T-cell (primary cell): ENCODE data around the gene STXBP3. TPM values are rescaled to one million over a fixed set of nuclear protein-coding genes. Genes with fewer than 3 reads are reported as not detected.
"Not testable (repeated sequence)": the region's sequence is repeated elsewhere in the genome, so short reads cannot be mapped to it uniquely, and the experiment has no call there.

Experiments used
- ATAC-seq, 4 experiments: fragments of 200-7000 bp in 3 of 4; fragments of 150-1000 bp in 1 of 4; cut with Tn5 transposase; replicated peaks in 1 of 4; 1 replicate in 3 of 4; 2 replicates in 1 of 4; pipeline ENCODE4 v1.10.0; 2021; ENCODE audit warnings: moderate library complexity in 3 of 4, mild to moderate bottlenecking in 2 of 4, moderate number of reproducible peaks in 1 of 4
- CTCF ChIA-PET, 2 donors: fragments of 300-600 bp; sonication (Branson Sonifier 250); formaldehyde crosslinking; loops; one replicate each; lab custom pipeline; 2022; ENCODE audit warnings: antibody characterized with exemption in 2 of 2; lab: Charles Lee
- POLR2A ChIA-PET, 2 donors: fragments of 300-600 bp; sonication (Branson Sonifier 250); formaldehyde crosslinking; loops; one replicate each; lab custom pipeline; 2022; ENCODE audit warnings: antibody characterized with exemption in 2 of 2; lab: Charles Lee
- DNase-seq, 35 experiments: peaks; one replicate each; pipeline versions ENCODE4 v3.0.0 to v3.0.0-alpha.2; 2013 to 2023
- H3K27ac ChIP-seq: one replicate; pipeline ENCODE4 v1.5.1; 2013; ENCODE audit warnings: low read length
- H3K27me3 ChIP-seq, 2 experiments: replicated peaks in 1 of 2; 1 replicate in 1 of 2; 2 replicates in 1 of 2; pipeline versions ENCODE4 v1.6.1 to v1.7.0; 2013; ENCODE audit warnings: low read length in 1 of 2, mixed read lengths in 1 of 2; ENCODE audit not compliant: control insufficient read depth in 2 of 2, insufficient read depth in 2 of 2; ENCODE audit errors: extremely low read depth in 1 of 2
- H3K36me3 ChIP-seq, 2 donors: 1 replicate in 1 of 2; 2 replicates in 1 of 2; pipeline versions ENCODE4 v1.6.1 to v1.7.0; 2013; ENCODE audit warnings: low read length in 1 of 2; ENCODE audit not compliant: control insufficient read depth in 2 of 2, insufficient read depth in 1 of 2; ENCODE audit errors: extremely low read depth in 1 of 2
- H3K4me1 ChIP-seq, 2 experiments: 1 replicate in 1 of 2; 2 replicates in 1 of 2; pipeline versions ENCODE4 v1.6.1 to v1.7.0; 2013; ENCODE audit warnings: low read length in 2 of 2, mixed read lengths in 1 of 2; ENCODE audit not compliant: insufficient read depth in 2 of 2, control insufficient read depth in 1 of 2; ENCODE audit errors: extremely low read depth in 1 of 2
- H3K4me3 ChIP-seq, 2 donors: 1 replicate in 1 of 2; 2 replicates in 1 of 2; pipeline versions ENCODE4 v1.5.1 to v1.7.0; 2013; ENCODE audit warnings: mild to moderate bottlenecking in 2 of 2, low read length in 1 of 2, moderate library complexity in 1 of 2; ENCODE audit not compliant: control insufficient read depth in 1 of 2; ENCODE audit errors: extremely low read depth in 1 of 2
- H3K9me3 ChIP-seq: 2 replicates; pipeline ENCODE4 v1.7.0; 2013
- H3K27ac Mint-ChIP-seq, 2 donors: one replicate each; pipeline ENCODE4 v1.8.0; 2020 to 2021; ENCODE audit warnings: mild to moderate bottlenecking in 2 of 2, mixed read lengths in 2 of 2
- H3K27me3 Mint-ChIP-seq, 2 donors: one replicate each; pipeline ENCODE4 v1.8.0; 2021 to 2022; ENCODE audit warnings: mixed read lengths in 2 of 2
- H3K36me3 Mint-ChIP-seq: one replicate; pipeline ENCODE4 v1.8.0; 2021; ENCODE audit warnings: mixed read lengths
- H3K4me1 Mint-ChIP-seq, 3 donors: one replicate each; pipeline ENCODE4 v1.8.0; 2020 to 2022; ENCODE audit warnings: mixed read lengths in 3 of 3, mild to moderate bottlenecking in 1 of 3
- H3K4me3 Mint-ChIP-seq, 3 donors: one replicate each; pipeline ENCODE4 v1.8.0; 2020 to 2022; ENCODE audit warnings: mild to moderate bottlenecking in 3 of 3, mixed read lengths in 3 of 3, moderate library complexity in 3 of 3
- H3K9me3 Mint-ChIP-seq, 3 donors: one replicate each; pipeline ENCODE4 v1.8.0; 2020 to 2022; ENCODE audit warnings: mixed read lengths in 3 of 3
- WGBS: methylation state at CpG from one replicate; pipeline ENCODE4 v1.1.5; 2013; ENCODE audit warnings: missing lambda C conversion rate; ENCODE audit not compliant: insufficient coverage; 5-methylcytosine and 5-hydroxymethylcytosine counted together
- total RNA-seq, 35 experiments: library from RNA in 6 of 35; stranded (reverse) in 6 of 35; fragments of 120-200 nt in 1 of 35; gene quantifications; one replicate each; pipeline versions ENCODE4 v1.2.1 to v1.2.4 and lab custom pipeline; 2013 to 2026

The STXBP3 gene, protein sequence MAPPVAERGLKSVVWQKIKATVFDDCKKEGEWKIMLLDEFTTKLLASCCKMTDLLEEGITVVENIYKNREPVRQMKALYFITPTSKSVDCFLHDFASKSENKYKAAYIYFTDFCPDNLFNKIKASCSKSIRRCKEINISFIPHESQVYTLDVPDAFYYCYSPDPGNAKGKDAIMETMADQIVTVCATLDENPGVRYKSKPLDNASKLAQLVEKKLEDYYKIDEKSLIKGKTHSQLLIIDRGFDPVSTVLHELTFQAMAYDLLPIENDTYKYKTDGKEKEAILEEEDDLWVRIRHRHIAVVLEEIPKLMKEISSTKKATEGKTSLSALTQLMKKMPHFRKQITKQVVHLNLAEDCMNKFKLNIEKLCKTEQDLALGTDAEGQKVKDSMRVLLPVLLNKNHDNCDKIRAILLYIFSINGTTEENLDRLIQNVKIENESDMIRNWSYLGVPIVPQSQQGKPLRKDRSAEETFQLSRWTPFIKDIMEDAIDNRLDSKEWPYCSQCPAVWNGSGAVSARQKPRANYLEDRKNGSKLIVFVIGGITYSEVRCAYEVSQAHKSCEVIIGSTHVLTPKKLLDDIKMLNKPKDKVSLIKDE
- 10 to 100 TPM; 52.8 to 66.2 (median 59.9) TPM for total RNA-seq
- total RNA-seq (2013): 76.6 TPM
- total RNA-seq (lab: John Stamatoyannopoulos, UW): 47.1 to 106 (median 72.1) reads per million in 29 experiments

DNA sequence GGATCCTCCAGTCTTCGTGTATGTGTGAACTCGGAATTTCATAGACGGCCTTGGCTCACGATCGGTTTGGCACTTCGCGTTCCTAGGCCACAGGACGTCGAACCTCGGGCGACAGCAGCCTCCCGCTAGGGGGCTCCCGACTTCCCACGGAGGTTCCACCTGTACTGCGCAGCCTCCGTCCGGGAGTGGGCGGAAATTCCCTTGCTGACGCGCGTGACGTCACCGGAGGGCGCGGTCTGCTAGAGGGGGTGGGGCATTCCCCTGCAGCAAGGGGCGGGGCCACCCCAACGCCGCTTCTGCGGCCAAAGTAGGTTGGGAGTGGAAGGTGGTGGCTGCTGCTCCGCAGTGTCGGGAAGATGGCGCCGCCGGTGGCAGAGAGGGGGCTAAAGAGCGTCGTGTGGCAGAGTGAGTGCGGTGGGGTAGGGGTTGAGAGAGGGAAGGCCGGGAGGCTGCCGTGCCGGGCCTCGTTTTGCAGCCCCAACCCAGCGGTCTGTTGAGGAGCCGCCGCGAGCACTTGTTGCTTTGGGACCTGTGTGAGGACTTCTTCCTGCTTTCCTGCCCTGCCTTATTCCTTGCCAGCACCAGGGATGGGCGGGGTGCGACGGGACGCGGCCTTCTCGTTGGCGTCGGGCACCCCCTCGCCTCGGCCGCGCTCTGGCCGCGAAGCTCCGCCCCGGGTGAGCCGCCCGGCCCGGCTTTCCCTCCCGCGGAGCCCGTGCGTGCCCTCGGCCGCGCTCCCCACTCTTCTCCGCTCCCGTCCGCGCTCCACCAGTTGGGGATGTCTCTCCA is at the start of gene STXBP3:
TSS of gene STXBP3 (plus strand) at position 293 of the 789 bp plus-strand sequence. CDS start at position 357, 64 bp downstream.
- WGBS: under 1% methylated on average over 72 of the region's 75 CpGs

DNA sequence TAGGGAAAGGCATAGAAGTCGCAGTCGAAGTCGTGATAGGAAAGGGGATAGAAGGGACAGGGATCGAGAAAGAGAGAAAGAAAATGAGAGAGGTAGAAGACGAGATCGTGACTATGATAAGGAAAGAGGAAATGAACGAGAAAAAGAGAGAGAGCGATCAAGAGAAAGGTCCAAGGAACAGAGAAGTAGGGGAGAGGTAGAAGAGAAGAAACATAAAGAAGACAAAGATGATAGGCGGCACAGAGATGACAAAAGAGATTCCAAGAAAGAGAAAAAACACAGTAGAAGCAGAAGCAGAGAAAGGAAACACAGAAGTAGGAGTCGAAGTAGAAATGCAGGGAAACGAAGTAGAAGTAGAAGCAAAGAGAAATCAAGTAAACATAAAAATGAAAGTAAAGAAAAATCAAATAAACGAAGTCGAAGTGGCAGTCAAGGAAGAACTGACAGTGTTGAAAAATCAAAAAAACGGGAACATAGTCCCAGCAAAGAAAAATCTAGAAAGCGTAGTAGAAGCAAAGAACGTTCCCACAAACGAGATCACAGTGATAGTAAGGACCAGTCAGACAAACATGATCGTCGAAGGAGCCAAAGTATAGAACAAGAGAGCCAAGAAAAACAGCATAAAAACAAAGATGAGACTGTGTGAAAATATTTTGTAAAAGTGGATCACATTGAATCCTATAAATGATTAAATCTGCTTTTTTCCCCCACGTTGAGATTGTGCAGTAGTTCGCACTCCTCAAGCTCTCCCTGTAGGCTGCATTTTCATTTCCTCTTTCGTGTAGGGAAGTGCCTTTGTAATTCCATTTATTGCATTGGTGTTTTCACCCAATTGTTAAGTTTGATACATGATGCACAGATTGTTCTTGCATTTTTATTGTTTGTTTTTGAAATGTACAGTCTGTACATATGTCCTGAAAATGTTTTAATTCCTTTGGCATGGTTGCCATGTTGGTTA is 46.8 kb upstream of the STXBP3 start:
- H3K36me3 Mint-ChIP-seq: peaks cover 51% of the 10 kb centered on the region
- H3K4me1 ChIP-seq: peaks cover 18 to 24% of the 10 kb centered on the region in 2 experiments
- peak overlapping the region; percentile 65 to 70 (median 65) for H3K4me3 Mint-ChIP-seq
- DNase-seq (no peak), ATAC-seq (no peak)
- peak overlapping the region; percentile 92 to 94 for H3K27ac Mint-ChIP-seq
- H3K27ac ChIP-seq: peak overlapping the region; percentile 56
- peak overlapping the region in 1 of 2 donors; percentile 7 for H3K4me3 ChIP-seq
- ChIA-PET CTCF (no interaction called here), POLR2A (interaction anchor here in 1 of 2 donors (0.7 kb wide), 1 partner anchor 48 kb away, joined by 3 read pairs; no protein-coding TSS in a partner anchor)
- no peaks in the 10 kb centered on the region for H3K27me3 Mint-ChIP-seq
- peaks cover 53 to 91% (median 79%) of the 10 kb centered on the region in 3 donors for H3K4me1 Mint-ChIP-seq
- no peaks in the 10 kb centered on the region for H3K9me3 ChIP-seq
- H3K9me3 Mint-ChIP-seq: no peaks in the 10 kb centered on the region
- no peaks in the 10 kb centered on the region for H3K27me3 ChIP-seq
- peaks cover 0 to 65% of the 10 kb centered on the region in 2 donors for H3K36me3 ChIP-seq
- WGBS: 61% methylated on average over 18 of the region's 22 CpGs

More for the DNA sequence above, at the start of gene STXBP3:
- Mint-ChIP-seq H3K4me1 (peaks cover 38 to 42% (median 38%) of the 10 kb centered on the region in 3 donors), H3K4me3 (peak within 1 kb of the TSS; percentile 98 to 99 (median 99)), H3K9me3 (no peaks in the 10 kb centered on the region), H3K36me3 (peaks cover 11% of the 10 kb centered on the region), H3K27ac (peak within 1 kb of the TSS; percentile 97 to 98), H3K27me3 (no peaks in the 10 kb centered on the region)
- peaks cover 0 to 12% of the 10 kb centered on the region in 2 donors for H3K36me3 ChIP-seq
- no peaks in the 10 kb centered on the region for H3K27me3 ChIP-seq
- ChIA-PET POLR2A (interaction anchor here in 1 of 2 donors (0.6 to 1.0 kb wide), 3 partner anchors 49 to 547 kb away, joined by 3 to 6 read pairs (median 6); partner anchors contain the start of genes PRPF38B and SLC25A24), CTCF (no interaction called here)
- DNase-seq (peak; percentile 95 to 100 (median 99)), ATAC-seq (peak; percentile 94 to 96 (median 96))
- peak within 1 kb of the TSS; percentile 99 for H3K27ac ChIP-seq
- H3K9me3 ChIP-seq: no peaks in the 10 kb centered on the region
- H3K4me1 ChIP-seq: peaks cover 3 to 20% of the 10 kb centered on the region in 2 experiments
- H3K4me3 ChIP-seq: peak within 1 kb of the TSS; percentile 90 to 100

DNA sequence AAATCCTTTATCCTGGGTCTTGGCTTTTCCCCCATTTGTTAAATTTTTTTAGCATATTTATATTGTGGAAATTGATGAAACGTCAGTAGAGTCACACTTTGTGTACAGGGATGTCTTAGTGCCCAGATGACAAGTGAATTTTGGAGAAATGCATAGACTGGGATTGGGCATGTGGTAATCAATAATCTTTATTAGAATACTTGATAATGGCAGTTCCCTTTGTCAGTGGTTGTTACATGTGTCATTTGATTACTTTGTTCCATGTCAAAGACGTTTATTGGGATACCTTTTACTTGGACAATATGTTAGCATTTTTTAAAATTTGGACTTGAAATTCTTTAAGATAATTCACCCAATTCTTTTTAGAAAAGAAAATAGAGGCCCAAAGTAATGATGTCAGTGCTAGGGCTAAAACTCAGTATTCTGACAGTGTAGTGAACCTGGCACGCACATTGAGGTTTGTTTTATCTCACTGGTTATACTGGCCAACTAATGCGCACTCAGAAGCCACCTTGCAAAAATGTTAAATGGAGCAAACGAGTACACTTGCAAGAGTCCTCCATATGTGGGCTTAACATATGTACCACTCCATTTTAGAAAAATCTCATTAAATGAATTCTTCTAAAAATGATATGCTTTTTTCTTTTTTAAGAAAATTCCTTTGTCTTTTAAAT is 45.2 kb upstream of the STXBP3 start:
- DNase-seq (no peak), ATAC-seq (no peak)
- H3K36me3 Mint-ChIP-seq: peaks cover 47% of the 10 kb centered on the region

DNA sequence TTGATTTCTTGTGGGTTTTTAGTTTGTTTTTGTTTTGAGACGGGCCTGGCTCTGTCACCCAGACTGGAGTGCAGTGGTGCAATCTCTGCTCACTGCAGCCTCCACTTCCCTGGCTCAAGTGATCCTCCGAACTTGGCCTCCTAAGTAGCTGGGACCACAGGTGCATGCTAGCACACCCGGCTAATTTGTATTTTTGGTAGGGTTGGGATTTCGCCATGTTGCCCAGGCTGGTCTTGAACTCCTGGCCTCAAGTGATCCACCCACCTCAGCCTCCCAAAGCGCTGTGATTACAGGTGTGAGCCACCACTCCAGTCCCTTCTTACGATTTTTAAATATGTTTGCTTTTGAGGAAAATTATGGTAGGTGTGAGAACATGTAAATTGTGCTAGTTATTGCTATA is 44.4 kb upstream of the STXBP3 start:
- 100% methylated on average over 1 of the region's 6 CpGs for WGBS
- H3K4me1 ChIP-seq: peaks cover 17 to 31% of the 10 kb centered on the region in 2 experiments
- not testable (repeated sequence) for H3K4me3 ChIP-seq, H3K9me3 ChIP-seq, H3K27me3 Mint-ChIP-seq, H3K27ac ChIP-seq, DNase-seq, H3K9me3 Mint-ChIP-seq, H3K4me3 Mint-ChIP-seq, ATAC-seq, H3K27me3 ChIP-seq
- peaks cover 48 to 87% (median 73%) of the 10 kb centered on the region in 3 donors for H3K4me1 Mint-ChIP-seq
- peaks cover 40% of the 10 kb centered on the region for H3K36me3 Mint-ChIP-seq
- H3K27ac Mint-ChIP-seq: peak overlapping the region; percentile 71 to 79
- peaks cover 0 to 49% of the 10 kb centered on the region in 2 donors for H3K36me3 ChIP-seq
- POLR2A ChIA-PET: interaction anchor here in 1 of 2 donors (0.6 to 1.8 kb wide), 2 partner anchors 10 to 63 kb away, joined by 4 to 15 read pairs; partner anchors contain the start of gene PRPF38B
- CTCF ChIA-PET: interaction anchor here in 1 of 2 donors (4.7 kb wide), 1 partner anchor 10 kb away, joined by 35 read pairs; the partner anchor contains the start of gene PRPF38B

More for the DNA sequence above, 45.2 kb upstream of the STXBP3 start:
- no peaks in the 10 kb centered on the region for H3K27me3 Mint-ChIP-seq
- peaks cover 54 to 93% (median 80%) of the 10 kb centered on the region in 3 donors for H3K4me1 Mint-ChIP-seq
- POLR2A ChIA-PET: no interaction called here
- WGBS: 100% methylated on average over 2 of the region's 5 CpGs
- H3K9me3 Mint-ChIP-seq: no peaks in the 10 kb centered on the region
- H3K9me3 ChIP-seq: no peaks in the 10 kb centered on the region
- no peak overlapping the region for H3K4me3 Mint-ChIP-seq
- peak overlapping the region; percentile 56 for H3K27ac ChIP-seq
- CTCF ChIA-PET: interaction anchor here in 1 of 2 donors (1.0 to 4.7 kb wide), 2 partner anchors 9 kb away, joined by 4 to 35 read pairs; partner anchors contain the start of gene PRPF38B
- peaks cover 17 to 35% of the 10 kb centered on the region in 2 experiments for H3K4me1 ChIP-seq
- H3K27me3 ChIP-seq: no peaks in the 10 kb centered on the region
- no peak overlapping the region for H3K4me3 ChIP-seq
- peaks cover 0 to 57% of the 10 kb centered on the region in 2 donors for H3K36me3 ChIP-seq
- peak overlapping the region; percentile 71 to 79 for H3K27ac Mint-ChIP-seq

DNA sequence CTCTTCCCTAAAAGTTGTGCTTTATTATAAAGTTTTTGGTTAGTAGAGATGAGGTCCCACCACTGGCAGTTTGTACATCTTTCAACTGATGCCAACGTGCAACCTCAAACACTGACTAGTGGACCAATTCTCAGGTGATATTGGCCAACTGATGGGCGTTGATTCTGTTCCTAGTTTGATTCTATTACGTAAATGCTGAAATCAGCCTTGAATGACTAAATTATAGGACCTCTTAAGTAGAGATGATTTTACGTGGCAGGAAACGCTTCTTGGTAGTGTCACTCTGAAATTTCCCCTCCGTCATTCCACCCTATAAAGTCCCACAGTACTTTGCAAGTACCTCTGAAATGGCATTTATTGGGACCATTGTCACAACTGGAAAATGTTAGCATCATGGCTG is 42.5 kb upstream of the STXBP3 start:
- ChIA-PET POLR2A (interaction anchor here (0.9 to 1.7 kb wide), 3 partner anchors 9 to 12 kb away, joined by 3 to 10 read pairs (median 3); partner anchors contain the start of gene PRPF38B (in 2 of the 2)), CTCF (interaction anchor here (0.6 to 4.7 kb wide), 2 partner anchors 12 to 147 kb away, joined by 3 to 35 read pairs; partner anchors contain the start of gene PRPF38B (in 1 of the 2))
- Histone ChIP-seq H3K4me3 (peak overlapping the region in 1 of 2 donors; percentile 1), H3K9me3 (no peaks in the 10 kb centered on the region), H3K36me3 (peaks cover 0 to 30% of the 10 kb centered on the region in 2 donors), H3K27me3 (no peaks in the 10 kb centered on the region), H3K27ac (peak overlapping the region; percentile 86), H3K4me1 (peaks cover 13 to 33% of the 10 kb centered on the region in 2 experiments)
- ATAC-seq: peak; percentile 40 to 72 (median 46)
- WGBS: 56% methylated on average over 3 of the region's 6 CpGs
- H3K27ac Mint-ChIP-seq: peak overlapping the region; percentile 88 to 93
- peak overlapping the region; percentile 54 to 65 (median 59) for H3K4me3 Mint-ChIP-seq
- no peaks in the 10 kb centered on the region for H3K27me3 Mint-ChIP-seq
- no peaks in the 10 kb centered on the region for H3K9me3 Mint-ChIP-seq
- H3K4me1 Mint-ChIP-seq: peaks cover 40 to 78% (median 64%) of the 10 kb centered on the region in 3 donors
- peak in 16 of 35 experiments; percentile 8 to 74 (median 14) for DNase-seq
- H3K36me3 Mint-ChIP-seq: peaks cover 24% of the 10 kb centered on the region
